K562 (cell line): Measurements from ENCODE around the gene MYH9. TPM values are rescaled to one million over a fixed set of nuclear protein-coding genes. Genes with fewer than 3 reads are reported as not detected.

Experiments used
- ATAC-seq: fragments of 200-7000 bp; cut with Tn5 transposase; 3 replicates; pipeline ENCODE4 v1.9.1; 2020; ENCODE audit warnings: moderate library complexity
- BruUV-seq: library from RNA; stranded (reverse); fragments of 400-500 nt; replicated peaks from 2 replicates; lab custom pipeline; 2021; lab: Mats Ljungman, UMichigan
- CTCF ChIA-PET: fragments of 300-600 bp; formaldehyde crosslinking; extraction: SDS; loops from one replicate; lab custom pipeline; 2021; ENCODE audit warnings: low intra/inter-chr PET ratio; lab: Yijun Ruan, JAX
- POLR2A ChIA-PET: fragments of 300-600, 350-650 bp; sonication (Branson Sonifier 250); formaldehyde crosslinking; extraction: SDS; loops from one replicate; lab custom pipeline; 2021; ENCODE audit warnings: antibody characterized with exemption, inconsistent platforms; lab: Yijun Ruan, JAX
- DNase-seq, 4 experiments: peaks; one replicate each; pipeline versions ENCODE4 v3.0.0 to v3.0.0-alpha.2; 2011 to 2018; ENCODE audit warnings: low spot score in 3 of 4, mixed read lengths in 3 of 4; ENCODE audit errors: extremely low read depth in 1 of 4
- FAIRE-seq: peaks from 2 replicates; lab custom pipeline; 2011; peaks lifted over from hg19 to GRCh38; lab: Jason Lieb, UNC
- H2AFZ ChIP-seq: 2 replicates; pipeline ENCODE4 v1.6.0; 2011; ENCODE audit warnings: low read depth, low read length, control low read depth, inconsistent platforms
- H3K27ac ChIP-seq: fragments of 200-600 bp; 3 replicates; pipeline ENCODE4 v1.8.0; 2011; ENCODE audit warnings: low read depth, mild to moderate bottlenecking, control low read depth, inconsistent platforms, low read length, moderate library complexity, mixed read lengths; ENCODE audit errors: extremely low read depth
- H3K27me3 ChIP-seq, 2 experiments: fragments of 300-600 bp in 1 of 2; 2 replicates in 1 of 2; 3 replicates in 1 of 2; pipeline versions ENCODE4 v1.6.0 to v1.8.0; 2011; ENCODE audit warnings: inconsistent platforms in 2 of 2, low read length in 2 of 2, mild to moderate bottlenecking in 1 of 2, mixed read lengths in 1 of 2, moderate library complexity in 1 of 2; ENCODE audit not compliant: control insufficient read depth in 2 of 2, insufficient read depth in 2 of 2
- H3K36me3 ChIP-seq: fragments of 300-600 bp; 3 replicates; pipeline ENCODE4 v1.8.0; 2011; ENCODE audit warnings: mild to moderate bottlenecking, low read length, inconsistent platforms; ENCODE audit not compliant: control insufficient read depth, insufficient read depth
- H3K4me1 ChIP-seq, 2 experiments: fragments of 200-600 bp in 1 of 2; replicated peaks in 1 of 2; 2 replicates in 1 of 2; 3 replicates in 1 of 2; pipeline versions ENCODE4 v1.5.1 to v1.8.0; 2011; ENCODE audit warnings: inconsistent platforms in 2 of 2, low read length in 2 of 2, mild to moderate bottlenecking in 1 of 2, mixed read lengths in 1 of 2, moderate library complexity in 1 of 2; ENCODE audit not compliant: control insufficient read depth in 2 of 2, insufficient read depth in 2 of 2
- H3K4me2 ChIP-seq: 2 replicates; pipeline ENCODE4 v1.6.1; 2011; ENCODE audit warnings: low read length, control low read depth, inconsistent platforms, mixed read lengths; ENCODE audit not compliant: insufficient read depth
- H3K4me3 ChIP-seq: fragments of 200-600 bp; sonication (generic), shearing (Covaris generic); 2 replicates; pipeline ENCODE4 v1.5.1; 2016; ENCODE audit warnings: control low read depth, inconsistent platforms
- H3K79me2 ChIP-seq: fragments of 200-600 bp; 3 replicates; pipeline ENCODE4 v1.8.0; 2011; ENCODE audit warnings: low read length, inconsistent platforms; ENCODE audit not compliant: control insufficient read depth, insufficient read depth
- H3K9ac ChIP-seq, 2 experiments: 2 replicates each; pipeline versions ENCODE4 v1.6.0 to v1.6.1; 2011; ENCODE audit warnings: low read depth in 2 of 2, low read length in 2 of 2, control low read depth in 1 of 2, inconsistent platforms in 1 of 2, mild to moderate bottlenecking in 1 of 2, mixed read lengths in 1 of 2; ENCODE audit not compliant: insufficient read depth in 1 of 2
- H3K9me1 ChIP-seq: one replicate; pipeline ENCODE4 v1.6.0; 2011; ENCODE audit warnings: inconsistent platforms, mild to moderate bottlenecking, low read length, moderate library complexity; ENCODE audit not compliant: control insufficient read depth, insufficient read depth
- H3K9me3 ChIP-seq: replicated peaks from 2 replicates; pipeline ENCODE4 v1.5.1; 2011; ENCODE audit warnings: low read depth, low read length, inconsistent platforms; ENCODE audit not compliant: control insufficient read depth, insufficient read depth
- H4K20me1 ChIP-seq: replicated peaks from 2 replicates; pipeline ENCODE4 v1.6.1; 2011; ENCODE audit warnings: low read length, inconsistent platforms, mixed read lengths; ENCODE audit not compliant: control insufficient read depth, insufficient read depth
- CBFB ChIP-seq: sonication (generic); formaldehyde crosslinking; IDR thresholded peaks from 2 replicates; pipeline ENCODE4 v1.4.0; 2020; ENCODE audit warnings: mild to moderate bottlenecking, missing genetic modification reagents
- FOS ChIP-seq: IDR thresholded peaks from 3 replicates; pipeline ENCODE4 v1.6.1; 2011; ENCODE audit not compliant: insufficient read length; ENCODE audit errors: extremely low read depth
- MCM7 ChIP-seq, 2 experiments: fragments of 450-650 bp; IDR thresholded peaks; 2 replicates each; pipeline ENCODE4 v1.6.1; 2016 to 2018
- RBM22 ChIP-seq: fragments of 200-400 bp; formaldehyde crosslinking; IDR thresholded peaks from 2 replicates; pipeline ENCODE4 v1.6.1; 2018; ENCODE audit warnings: low read length, low read depth; ENCODE audit not compliant: poor library complexity, severe bottlenecking
- STAT6 ChIP-seq: sonication (generic); formaldehyde crosslinking; IDR thresholded peaks from 2 replicates; pipeline ENCODE4 v1.8.1; 2023; ENCODE audit warnings: mild to moderate bottlenecking, missing genetic modification reagents
- ZNF23 ChIP-seq: fragments of 250-450 bp; sonication (Bioruptor Pico); IDR thresholded peaks from 2 replicates; pipeline ENCODE4 v1.4.0; 2020; ENCODE audit warnings: mild to moderate bottlenecking
- ZNF3 ChIP-seq: fragments of 250-450 bp; sonication (Bioruptor Pico); IDR thresholded peaks from 2 replicates; pipeline ENCODE4 v1.5.0; 2021; ENCODE audit warnings: mild to moderate bottlenecking, moderate library complexity
- WGBS: fragments of 100-300 bp; shearing (Covaris generic); methylation state at CpG from one replicate; pipeline ENCODE4 v1.1.6; 2016; ENCODE audit warnings: low coverage, mixed read lengths; ENCODE audit not compliant: insufficient coverage; ENCODE audit errors: missing lambda C conversion rate; 5-methylcytosine and 5-hydroxymethylcytosine counted together
- in situ Hi-C: fragments of 300-500 bp; cut with MboI; formaldehyde crosslinking; loops from 4 replicates; pipeline ENCODE4 v1.15.0; 2018; ENCODE audit warnings: inconsistent platforms, mixed read lengths
- intact Hi-C: fragments of 100-400 bp; cut with micrococcal nuclease; formaldehyde crosslinking; loops from 2 replicates; pipeline ENCODE4 v1.14.2; 2022
- polyA plus RNA-seq, 8 experiments: library from polyadenylated mRNA; depleted of rRNA in 4 of 8; stranded (reverse) in 5 of 8; unstranded in 3 of 8; fragments of >200 nt; fragmentation: Nextera tagmentation in 2 of 8; fragmentation: Illumina TruSeq in 1 of 8; extraction: Ambion mirVana in 2 of 8; extraction: Trizol in 1 of 8; gene quantifications; 2 replicates each; pipeline versions ENCODE4 v1.2.1 to v1.2.3, GENCODE V29; 2011 to 2014; ENCODE audit warnings: inconsistent platforms in 1 of 8, missing spikeins in 1 of 8
- total RNA-seq, 7 experiments: library from RNA; depleted of rRNA in 6 of 7; stranded (reverse); fragments of >200 nt in 6 of 7; fragmentation: Illumina TruSeq in 2 of 7; extraction: Trizol in 2 of 7; gene quantifications; 2 replicates each; pipeline versions ENCODE4 v1.2.1 to v1.2.3, GENCODE V29; 2011 to 2021; ENCODE audit warnings: low replicate concordance in 1 of 7

Gene MYH9
- total and polyA plus RNA-seq, 9 of the 15 experiments (the other 6 are each of a cell fraction or from before 2014, with no cell fraction given), result 0.71 to 111 (median 24.6) TPM

GRCh38 chr22:36324414-36324813, 63.4 kb downstream of the MYH9 start (continued):
- TF ChIP-seq ZNF23 (CRISPR knock-in tag) (no peak), MCM7 (IDR thresholded peaks at IDR 0.05) (no peak), ZNF3 (CRISPR knock-in tag) (no peak), CBFB (no peak), STAT6 (CRISPR knock-in tag) (no peak)

DNA sequence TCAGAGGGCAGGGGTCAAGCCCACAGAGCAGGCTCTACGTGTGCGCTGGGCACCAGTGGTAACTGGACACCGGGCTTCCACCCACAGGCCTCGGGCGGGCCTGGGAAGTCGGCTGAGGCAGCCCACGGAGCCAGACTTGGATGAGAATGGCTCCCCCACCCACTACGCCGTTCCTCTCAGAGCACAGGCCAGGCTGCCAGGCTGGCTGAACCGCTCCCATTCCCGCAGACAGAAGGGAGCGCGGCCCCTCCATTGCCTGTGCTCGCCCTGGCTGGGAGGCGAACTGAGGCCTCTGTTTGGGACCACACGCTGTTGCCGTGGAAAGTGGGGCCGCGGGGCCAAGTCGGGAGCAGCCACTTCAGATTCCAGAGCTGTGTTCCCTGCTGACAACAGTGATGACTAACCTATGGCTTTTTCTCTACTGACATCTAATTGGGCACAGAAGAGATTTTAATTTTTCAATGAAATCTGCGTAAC, 63.9 kb downstream of the MYH9 start:
- Histone ChIP-seq H3K4me2 (no peak overlapping the region), H2AFZ (no peak overlapping the region), H3K9ac (no peak overlapping the region), H3K27ac (no peak overlapping the region), H3K27me3 (no peaks in the 10 kb centered on the region), H4K20me1 (no peaks in the 10 kb centered on the region), H3K4me3 (no peak overlapping the region), H3K36me3 (peaks cover 90% of the 10 kb centered on the region), H3K9me3 (no peaks in the 10 kb centered on the region), H3K4me1 (peaks cover 9 to 14% of the 10 kb centered on the region in 2 experiments), H3K9me1 (peaks cover 5% of the 10 kb centered on the region), H3K79me2 (peaks cover 13% of the 10 kb centered on the region)
- ChIA-PET POLR2A (no interaction called here), CTCF (no interaction called here)
- BruUV-seq, result no TSS peak
- DNase-seq (no peak), FAIRE-seq (no peak), ATAC-seq (no peak)
- no peak for TF ChIP-seq FOS
- peak; percentile 37 for TF ChIP-seq RBM22
- intact Hi-C loops (no loop called here), in situ Hi-C loops (no loop called here)
- WGBS, result 100% methylated on average over 7 of the region's 21 CpGs
